ENCODE results near the gene ELMO1. TPM values are rescaled to one million over a fixed set of nuclear protein-coding genes. Genes with fewer than 3 reads are reported as not detected.

ELMO1 gene
- total RNA-seq, 1 donor from 2014 or later: 11.4 TPM

- DNase-seq (ENCODE audit: low spot score): no peak
- intact Hi-C loops (cut with DNase I): no loop called here
Observed at GRCh38 chr7:37333075-37333474, 115.6 kb downstream of the ELMO1 start.

GRCh38 chr7:37332243-37333016, 116.2 kb downstream of the ELMO1 start:
- intact Hi-C loops (cut with DNase I): no loop called here
- DNase-seq (ENCODE audit: low spot score): no peak

DNA sequence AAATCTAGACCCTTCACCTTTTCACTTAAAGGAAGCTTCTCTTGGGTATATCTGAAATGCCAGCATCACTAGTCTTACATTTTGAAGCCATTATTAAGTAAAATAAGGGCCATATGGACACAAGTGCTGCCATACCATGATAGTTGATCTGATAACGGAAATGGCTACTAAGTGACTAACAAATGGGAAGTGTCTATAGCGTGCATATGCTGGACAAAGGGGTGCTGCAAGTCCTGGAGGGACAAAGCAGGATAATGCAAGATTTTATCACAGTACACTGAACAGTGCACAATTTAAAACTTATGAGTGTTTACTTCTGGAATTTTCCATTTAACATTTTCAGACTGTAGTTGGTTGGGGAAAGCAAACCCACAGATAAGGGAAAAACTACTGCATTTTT, 117.9 kb downstream of the ELMO1 start:
- DNase-seq (ENCODE audit: low spot score): no peak
- intact Hi-C loops (cut with DNase I): no loop called here

DNA sequence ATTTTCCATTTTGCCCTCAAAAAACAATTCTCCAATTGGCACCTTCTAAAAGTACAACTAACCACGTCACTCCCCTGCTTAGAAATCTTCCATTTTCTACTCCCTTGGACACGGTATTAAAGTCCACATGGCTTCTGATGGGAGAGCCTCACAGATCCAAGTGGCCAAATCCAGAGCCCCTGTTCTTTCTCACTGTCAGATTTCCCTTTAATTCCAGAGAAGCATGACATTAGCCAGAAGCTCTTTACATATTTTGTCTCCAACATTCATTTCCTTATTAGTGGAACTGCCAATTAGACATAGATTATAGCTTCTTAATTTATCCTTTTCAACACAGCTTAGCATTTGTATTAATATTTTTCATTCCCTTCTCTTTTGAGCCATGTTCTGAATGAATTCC, 118.7 kb downstream of the ELMO1 start:
- DNase-seq (ENCODE audit: low spot score): no peak
- intact Hi-C loops (cut with DNase I): no loop called here

DNA sequence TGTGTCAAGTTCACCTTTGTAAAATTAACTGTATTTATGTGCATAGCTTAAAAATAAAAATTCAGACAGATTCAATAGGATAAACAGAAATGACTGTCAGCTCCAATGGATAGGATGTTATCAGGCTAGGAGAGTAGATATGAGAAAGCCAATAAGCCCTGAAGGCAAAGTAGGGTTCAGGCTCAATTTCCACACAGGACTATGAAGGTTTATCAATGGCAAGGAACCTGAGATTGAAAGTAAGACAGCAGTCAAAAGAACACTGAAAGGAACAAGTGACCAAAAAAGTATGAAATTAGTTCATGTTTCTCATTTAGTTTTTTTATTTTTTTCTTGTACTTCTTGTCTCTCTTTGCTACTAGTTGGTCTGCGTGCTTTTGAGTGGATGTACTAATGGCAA, 121.4 kb downstream of the ELMO1 start:
- intact Hi-C loops (cut with DNase I): no loop called here
- DNase-seq (ENCODE audit: low spot score): no peak

- intact Hi-C loops (cut with DNase I): no loop called here
Observed at GRCh38 chr7:37323966-37324365, 124.7 kb downstream of the ELMO1 start.

GRCh38 chr7:37322831-37323230, 125.8 kb downstream of the ELMO1 start:
- DNase-seq (ENCODE audit: low spot score): no peak
- intact Hi-C loops (cut with DNase I): no loop called here

More at GRCh38 chr7:37323966-37324365, 124.7 kb downstream of the ELMO1 start:
- DNase-seq (ENCODE audit: low spot score): no peak

GRCh38 chr7:37320848-37321468, 127.7 kb downstream of the ELMO1 start:
- DNase-seq (ENCODE audit: low spot score): no peak

GRCh38 chr7:37320140-37320847, 128.4 kb downstream of the ELMO1 start:
- intact Hi-C loops (cut with DNase I): no loop called here
- no peak for DNase-seq (ENCODE audit: low spot score)

More at GRCh38 chr7:37320848-37321468, 127.7 kb downstream of the ELMO1 start:
- intact Hi-C loops (cut with DNase I): no loop called here

- DNase-seq (ENCODE audit: low spot score): no peak
- intact Hi-C loops (cut with DNase I): no loop called here
Observed at GRCh38 chr7:37318541-37318940, 130.1 kb downstream of the ELMO1 start.

GRCh38 chr7:37315772-37316715, 132.6 kb downstream of the ELMO1 start:
- intact Hi-C loops (cut with DNase I): no loop called here

GRCh38 chr7:37312608-37313007, 136.1 kb downstream of the ELMO1 start:
- intact Hi-C loops (cut with DNase I): no loop called here
- no peak for DNase-seq (ENCODE audit: low spot score)

More at GRCh38 chr7:37315772-37316715, 132.6 kb downstream of the ELMO1 start:
- DNase-seq (ENCODE audit: low spot score): no peak

DNA sequence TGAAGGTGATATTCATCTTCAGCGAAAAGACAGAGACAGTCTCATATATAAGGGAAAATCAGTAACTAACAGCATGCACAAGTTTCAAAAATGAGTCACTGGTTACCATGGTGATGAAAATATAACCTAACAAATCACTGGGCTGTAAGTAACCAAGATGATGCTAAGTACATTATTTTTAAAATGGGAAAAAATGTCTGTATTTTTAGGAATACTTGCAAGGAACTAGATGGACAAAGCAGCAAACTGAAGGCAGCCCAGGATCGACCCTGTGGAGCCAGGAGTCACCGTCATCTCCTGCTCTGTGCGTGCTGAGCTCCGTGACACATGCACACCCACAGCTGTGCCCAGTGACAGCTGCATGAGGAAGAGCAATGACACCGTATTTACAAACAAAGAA, 137.3 kb downstream of the ELMO1 start:
- no peak for DNase-seq (ENCODE audit: low spot score)
- intact Hi-C loops (cut with DNase I): no loop called here

DNA sequence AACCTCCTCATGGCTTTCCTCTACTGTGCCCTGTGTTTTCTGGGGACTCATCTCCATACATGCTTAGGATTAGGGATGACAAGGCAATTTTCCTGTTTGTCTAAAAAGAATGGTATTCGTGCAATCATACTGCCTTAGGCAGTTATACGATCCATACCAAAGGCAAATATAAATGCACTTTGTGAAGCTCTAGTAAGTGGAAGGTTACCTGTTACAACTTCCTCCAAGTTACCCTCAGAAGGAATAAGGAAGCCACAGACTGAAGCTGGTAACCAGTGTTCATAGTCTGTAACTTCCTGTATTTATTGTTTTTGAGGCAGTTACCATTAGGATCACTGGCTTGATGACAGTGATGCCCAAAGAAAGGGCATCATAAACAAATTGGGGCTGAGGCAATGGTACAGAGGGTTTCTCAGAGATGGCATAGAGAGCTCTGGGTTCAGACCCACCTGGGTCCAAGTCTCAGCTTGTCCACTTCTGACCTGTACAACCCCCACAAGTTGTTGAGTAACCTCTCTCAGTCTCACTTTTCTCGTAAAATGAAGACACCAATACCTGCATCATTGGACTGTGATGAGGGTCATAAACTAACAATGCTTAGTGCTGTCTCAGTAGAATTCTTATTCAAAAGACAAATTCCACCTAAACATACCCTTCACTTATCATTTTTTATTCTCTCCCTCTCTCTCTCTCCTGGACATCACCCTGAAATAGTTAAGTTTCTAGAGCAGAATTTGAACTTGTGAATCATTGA, 138.2 kb downstream of the ELMO1 start:
- DNase-seq (ENCODE audit: low spot score): no peak
- intact Hi-C loops (cut with DNase I): no loop called here

GRCh38 chr7:37309493-37309892, 139.2 kb downstream of the ELMO1 start:
- no peak for DNase-seq (ENCODE audit: low spot score)
- intact Hi-C loops (cut with DNase I): no loop called here

DNA sequence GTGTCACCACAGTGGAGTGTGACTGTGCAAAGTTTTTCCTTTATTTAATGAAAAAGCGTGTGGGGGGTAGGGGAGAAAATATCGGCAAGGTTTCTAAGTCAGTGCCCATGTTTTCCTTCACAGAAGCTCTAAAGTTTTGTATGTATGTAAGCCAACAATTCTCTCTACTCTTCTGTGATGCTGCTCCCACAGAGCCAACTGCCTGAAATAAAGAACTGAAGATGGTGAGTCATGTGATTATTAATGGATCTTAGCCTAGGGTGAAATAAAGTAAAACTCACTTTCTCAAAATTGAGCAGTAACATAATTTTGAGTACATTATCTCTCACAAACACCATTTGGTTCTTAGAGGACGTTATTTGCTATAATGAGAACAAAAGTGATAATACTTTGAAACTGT, 143.7 kb downstream of the ELMO1 start:
- no peak for DNase-seq (ENCODE audit: low spot score)
- intact Hi-C loops (cut with DNase I): no loop called here

- intact Hi-C loops (cut with DNase I): no loop called here
- DNase-seq (ENCODE audit: low spot score): no peak
Observed at GRCh38 chr7:37297546-37297945, 151.1 kb downstream of the ELMO1 start.

DNA sequence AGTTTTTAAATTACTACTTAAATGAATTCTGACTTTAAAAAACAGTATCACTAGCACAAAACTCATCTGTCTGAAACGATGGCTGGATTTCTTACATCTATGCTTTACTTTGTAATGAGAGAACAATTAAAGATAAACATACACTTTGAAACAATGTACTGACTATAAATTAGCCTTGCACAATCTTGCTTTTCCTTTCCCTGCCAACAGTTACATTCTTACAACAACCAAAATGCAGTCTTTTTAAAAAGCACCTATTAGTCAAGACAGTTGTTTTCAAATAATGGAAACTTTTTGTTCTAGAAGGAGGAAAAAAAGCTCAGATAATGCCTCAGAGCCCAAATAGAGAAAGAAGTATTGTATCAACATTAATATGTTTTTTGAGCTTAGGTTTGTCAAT, 153.3 kb downstream of the ELMO1 start:
- no peak for DNase-seq (ENCODE audit: low spot score)
- intact Hi-C loops (cut with DNase I): no loop called here

DNA sequence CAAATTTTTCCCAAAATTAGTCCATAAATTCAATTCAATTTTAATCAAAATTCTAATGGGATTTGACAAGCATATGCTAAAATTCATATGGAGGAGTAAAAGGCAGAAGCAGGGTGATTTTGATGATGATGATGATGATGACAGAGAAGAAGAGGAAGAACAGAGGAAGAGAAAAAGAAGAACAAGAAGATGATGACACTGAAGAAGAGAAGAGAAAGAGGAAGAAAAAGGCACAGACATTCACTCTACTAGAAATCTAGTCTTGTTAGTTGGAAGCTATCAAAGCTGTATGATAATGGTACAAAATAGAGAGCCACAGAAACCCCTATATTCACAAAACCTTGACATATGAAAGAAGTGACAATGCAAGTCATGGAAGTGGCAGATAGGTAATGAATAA, 157.9 kb downstream of the ELMO1 start:
- DNase-seq (ENCODE audit: low spot score): no peak
- intact Hi-C loops (cut with DNase I): no loop called here
